Measurements from ENCODE around the gene ZFP69B. TPM values are rescaled to one million over a fixed set of nuclear protein-coding genes. Genes with fewer than 3 reads are reported as not detected.

ZFP69B gene
- 1 to 10 TPM; 3.2 to 4.3 (median 3.7) TPM for total RNA-seq (2021; fragmentation: NEBNext Ultra II Directional; extraction: Animal tissue kit (Norgen Biotek cat#: 25700))
- long read RNA-seq, result 0 reads

GRCh38 chr1:40449684-40450494, at the start of gene ZFP69B:
Gene ZFP69B, plus strand, starts transcription at chr1:40450476. Its CDS starts 486 bp downstream, at chr1:40450962.
- Mint-ChIP-seq H3K27ac (peak within 1 kb of the TSS; percentile 85), H3K4me3 (peak within 1 kb of the TSS; percentile 93), H3K4me1 (ENCODE audit: low read depth) (peaks cover 23% of the 10 kb centered on the region), H3K27me3 (ENCODE audit: insufficient read depth) (no peaks in the 10 kb centered on the region; the same call in 1 of the 2 replicates), H3K9me3 (peaks cover 60% of the 10 kb centered on the region), H3K36me3 (ENCODE audit: low read depth) (peaks cover 56% of the 10 kb centered on the region)
- TF ChIP-seq CTCF (IDR thresholded peaks at IDR 0.05), result peak; percentile 17; the same call in 1 of the 2 replicates
- DNase-seq, result peak; percentile 91

DNA sequence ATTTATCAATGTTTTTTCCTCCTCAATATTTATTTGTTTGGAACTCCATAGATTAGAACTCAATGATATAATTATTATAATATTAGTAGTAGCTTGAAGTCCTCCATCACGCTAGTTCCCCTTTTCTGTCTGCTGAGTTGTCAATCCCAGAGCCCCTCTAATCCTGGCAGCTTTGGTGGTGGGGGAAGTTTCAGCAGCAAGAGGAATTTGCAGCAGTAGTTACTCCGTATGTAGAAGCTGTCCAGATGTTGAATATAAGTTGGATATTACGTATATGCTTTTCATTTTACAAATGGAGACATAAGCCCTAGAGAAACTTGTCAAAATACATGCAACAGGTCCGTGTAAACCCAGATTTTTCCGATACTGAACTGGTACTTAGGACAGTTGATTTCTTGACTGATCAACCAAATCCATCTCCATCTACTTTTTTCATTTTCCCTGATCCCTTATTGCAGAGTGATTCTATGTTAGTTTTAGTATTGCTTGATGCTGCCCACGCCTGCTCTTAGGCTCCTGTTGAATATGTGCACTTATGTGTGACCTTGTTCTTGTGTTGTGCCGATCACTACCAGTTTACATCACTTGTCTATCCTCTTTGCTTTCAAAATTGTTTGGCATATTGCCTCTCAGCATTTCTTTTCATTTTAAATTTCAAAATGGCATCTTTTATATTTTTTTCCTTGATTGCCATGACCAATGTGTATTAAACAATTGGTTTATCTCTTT, 48.6 kb upstream of the ZFP69B start:
- DNase-seq, result no peak
- TF ChIP-seq CTCF (IDR thresholded peaks at IDR 0.05), result no peak
- Mint-ChIP-seq H3K4me1 (ENCODE audit: low read depth) (peaks cover 12% of the 10 kb centered on the region), H3K27me3 (ENCODE audit: insufficient read depth) (no peaks in the 10 kb centered on the region), H3K27ac (no peak overlapping the region), H3K9me3 (no peaks in the 10 kb centered on the region), H3K36me3 (ENCODE audit: low read depth) (no peaks in the 10 kb centered on the region), H3K4me3 (no peak overlapping the region)

- Mint-ChIP-seq H3K27me3 (ENCODE audit: insufficient read depth) (no peaks in the 10 kb centered on the region), H3K9me3 (no peaks in the 10 kb centered on the region), H3K36me3 (ENCODE audit: low read depth) (no peaks in the 10 kb centered on the region), H3K4me3 (no peak overlapping the region; the same call in 1 of the 2 replicates), H3K27ac (peak overlapping the region; percentile 43; the same call in 1 of the 2 replicates), H3K4me1 (ENCODE audit: low read depth) (peaks cover 12% of the 10 kb centered on the region)
- peak; percentile 49 for DNase-seq
- TF ChIP-seq CTCF (IDR thresholded peaks at IDR 0.05), result peak; percentile 96
Measured at GRCh38 chr1:40404670-40405462, 45.4 kb upstream of the ZFP69B start.

- Mint-ChIP-seq H3K4me1 (ENCODE audit: low read depth) (peaks cover 6% of the 10 kb centered on the region), H3K27me3 (ENCODE audit: insufficient read depth) (no peaks in the 10 kb centered on the region), H3K36me3 (ENCODE audit: low read depth) (no peaks in the 10 kb centered on the region), H3K4me3 (no peak overlapping the region), H3K9me3 (no peaks in the 10 kb centered on the region), H3K27ac (no peak overlapping the region)
- no peak for TF ChIP-seq CTCF (IDR thresholded peaks at IDR 0.05)
- DNase-seq, result no peak
Measured at GRCh38 chr1:40405812-40406211, 44.5 kb upstream of the ZFP69B start.

GRCh38 chr1:40407453-40407852, 42.8 kb upstream of the ZFP69B start:
- Mint-ChIP-seq H3K4me1 (ENCODE audit: low read depth) (peaks cover 6% of the 10 kb centered on the region), H3K4me3 (no peak overlapping the region), H3K27ac (no peak overlapping the region), H3K27me3 (ENCODE audit: insufficient read depth) (no peaks in the 10 kb centered on the region), H3K9me3 (no peaks in the 10 kb centered on the region), H3K36me3 (ENCODE audit: low read depth) (no peaks in the 10 kb centered on the region)
- DNase-seq, result no peak
- no peak for TF ChIP-seq CTCF (IDR thresholded peaks at IDR 0.05)
